Gastroesophageal sphincter (tissue), 4 donors: ENCODE results near the gene PLAC1. TPM values are rescaled to one million over a fixed set of nuclear protein-coding genes. Genes with fewer than 3 reads are reported as not detected.
A peak's percentile ranks its signal among the peaks of the same experiment; 100 is the strongest.

Experiments
- ATAC-seq: fragments of 150-250 bp; one replicate; pipeline ENCODE4 v1.9.1; 2016; ENCODE audit warnings: mild to moderate bottlenecking, moderate library complexity
- H3K27ac ChIP-seq, 4 donors: fragments of 200-600 bp; sonication (generic) in 3 of 4; 1 replicate in 3 of 4; 2 replicates in 1 of 4; pipeline ENCODE4 v1.5.1; 2016 to 2019
- H3K27me3 ChIP-seq: fragments of 200-600 bp; sonication (generic); one replicate; pipeline ENCODE4 v1.5.1; 2019
- H3K36me3 ChIP-seq, 2 donors: fragments of 200-600 bp; sonication (generic); one replicate each; pipeline ENCODE4 v1.5.1; 2019; ENCODE audit warnings: control low read depth in 1 of 2
- H3K4me1 ChIP-seq, 3 donors: fragments of 200-600 bp; sonication (generic); 1 replicate in 2 of 3; 2 replicates in 1 of 3; pipeline ENCODE4 v1.5.1; 2016 to 2019; ENCODE audit warnings: control low read depth in 2 of 3
- H3K4me3 ChIP-seq, 2 donors: fragments of 200-600 bp; sonication (generic); one replicate each; pipeline ENCODE4 v1.5.1; 2019; ENCODE audit warnings: mild to moderate bottlenecking in 1 of 2, moderate library complexity in 1 of 2
- H3K9me3 ChIP-seq, 3 donors: fragments of 200-600 bp; sonication (generic); one replicate each; pipeline ENCODE4 v1.5.1; 2017 to 2019; ENCODE audit warnings: control low read depth in 2 of 3
- EP300 ChIP-seq: sonication (generic); formaldehyde crosslinking; IDR thresholded peaks from one replicate; pipeline ENCODE4 v1.6.1; 2017; ENCODE audit warnings: antibody characterized with exemption, mild to moderate bottlenecking
- POLR2A ChIP-seq, 2 donors: fragments of 450-650 bp; IDR thresholded peaks; one replicate each; pipeline ENCODE4 v1.6.1; 2017; ENCODE audit warnings: antibody characterized with exemption in 2 of 2, mild to moderate bottlenecking in 2 of 2, moderate library complexity in 1 of 2
- POLR2AphosphoS5 ChIP-seq: sonication (generic); formaldehyde crosslinking; IDR thresholded peaks from one replicate; pipeline ENCODE4 v1.6.1; 2017; ENCODE audit warnings: antibody characterized with exemption
- WGBS, 2 donors: methylation state at CpG; one replicate each; pipeline ENCODE4 v1.1.5; 2018; ENCODE audit warnings: low coverage in 1 of 2; 5-methylcytosine and 5-hydroxymethylcytosine counted together
- total RNA-seq, 4 donors: library from RNA; depleted of rRNA; stranded (reverse); fragments of >200 nt; gene quantifications; one replicate each; pipeline ENCODE4 v1.1.0, GENCODE V29; 2016
- TF ChIP-seq, protein P1 (sequence below), 4 experiments: fragments of 200-600 bp in 2 of 4; fragments of 450-650 bp in 2 of 4; sonication (generic) in 1 of 4; IDR thresholded peaks; one replicate each; pipeline ENCODE4 v1.5.1; 2017 to 2019; ENCODE audit warnings: antibody characterized with exemption in 4 of 4, mild to moderate bottlenecking in 2 of 4, moderate library complexity in 2 of 4

PLAC1 gene
- total RNA-seq, 4 donors from 2014 or later: not detected

DNA sequence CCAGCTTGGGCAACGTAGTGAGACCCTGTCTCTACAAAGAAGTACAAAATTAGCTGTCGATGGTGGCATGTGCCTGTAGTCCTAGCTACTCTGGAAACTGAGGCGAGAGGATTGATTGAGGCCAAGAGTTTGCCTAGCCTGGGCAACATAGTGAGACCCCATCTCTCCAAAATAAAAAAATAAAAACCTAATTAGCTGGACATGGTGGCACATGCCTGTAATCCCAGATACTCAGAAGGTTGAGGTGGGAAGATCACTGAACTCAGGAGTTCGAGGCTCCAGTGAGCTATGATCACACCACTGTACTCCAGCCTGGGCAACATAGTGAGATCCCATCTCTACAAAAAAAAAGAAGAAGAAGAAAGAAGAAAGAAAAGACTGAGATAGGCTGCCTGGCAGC lies 17.4 kb downstream of the PLAC1 start:
- ATAC-seq: no peak
- Histone ChIP-seq H3K4me3 (no peak overlapping the region), H3K27me3 (no peaks in the 10 kb centered on the region), H3K9me3 (no peaks in the 10 kb centered on the region), H3K4me1 (no peaks in the 10 kb centered on the region), H3K27ac (no peak overlapping the region), H3K36me3 (no peaks in the 10 kb centered on the region)
- WGBS, 2 donors: 75 to 100% methylated on average over 1 of the region's 4 CpGs
- TF ChIP-seq POLR2A (IDR thresholded peaks at IDR 0.05): no peak
- TF ChIP-seq POLR2AphosphoS5: no peak
- TF ChIP-seq EP300: no peak
- TF ChIP-seq, protein P1, sequence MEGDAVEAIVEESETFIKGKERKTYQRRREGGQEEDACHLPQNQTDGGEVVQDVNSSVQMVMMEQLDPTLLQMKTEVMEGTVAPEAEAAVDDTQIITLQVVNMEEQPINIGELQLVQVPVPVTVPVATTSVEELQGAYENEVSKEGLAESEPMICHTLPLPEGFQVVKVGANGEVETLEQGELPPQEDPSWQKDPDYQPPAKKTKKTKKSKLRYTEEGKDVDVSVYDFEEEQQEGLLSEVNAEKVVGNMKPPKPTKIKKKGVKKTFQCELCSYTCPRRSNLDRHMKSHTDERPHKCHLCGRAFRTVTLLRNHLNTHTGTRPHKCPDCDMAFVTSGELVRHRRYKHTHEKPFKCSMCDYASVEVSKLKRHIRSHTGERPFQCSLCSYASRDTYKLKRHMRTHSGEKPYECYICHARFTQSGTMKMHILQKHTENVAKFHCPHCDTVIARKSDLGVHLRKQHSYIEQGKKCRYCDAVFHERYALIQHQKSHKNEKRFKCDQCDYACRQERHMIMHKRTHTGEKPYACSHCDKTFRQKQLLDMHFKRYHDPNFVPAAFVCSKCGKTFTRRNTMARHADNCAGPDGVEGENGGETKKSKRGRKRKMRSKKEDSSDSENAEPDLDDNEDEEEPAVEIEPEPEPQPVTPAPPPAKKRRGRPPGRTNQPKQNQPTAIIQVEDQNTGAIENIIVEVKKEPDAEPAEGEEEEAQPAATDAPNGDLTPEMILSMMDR (IDR thresholded peaks at IDR 0.05): no peak

DNA sequence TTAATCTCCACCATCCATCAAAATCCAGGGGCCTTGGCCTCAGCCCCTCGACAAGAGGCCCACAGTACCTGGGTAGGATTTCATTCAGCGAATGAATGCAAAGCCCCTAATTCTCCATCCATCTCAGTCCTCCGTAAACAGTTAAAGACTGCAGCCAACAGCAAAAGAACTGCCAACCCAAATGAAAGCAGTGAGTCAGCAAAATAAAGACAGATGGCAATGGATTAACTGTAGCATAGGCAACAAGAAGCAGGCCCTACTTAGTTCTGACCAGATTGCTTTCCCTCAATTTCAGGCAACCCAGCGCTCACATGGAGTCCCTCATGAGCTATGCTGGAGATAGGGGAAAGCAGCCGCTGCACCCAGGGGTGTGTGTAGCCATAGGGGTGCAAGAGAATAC lies 21.4 kb downstream of the PLAC1 start:
- H3K27me3 ChIP-seq: no peaks in the 10 kb centered on the region
- 66 to 67% methylated on average over 1 to 3 of the region's 5 CpGs for WGBS, 2 donors
- H3K4me1 ChIP-seq: no peaks in the 10 kb centered on the region
- no peak overlapping the region for H3K4me3 ChIP-seq
- no peak overlapping the region for H3K27ac ChIP-seq
- TF ChIP-seq POLR2A (IDR thresholded peaks at IDR 0.05) (no peak), EP300 (no peak), POLR2AphosphoS5 (peak; percentile 14)
- TF ChIP-seq, protein P1 (IDR thresholded peaks at IDR 0.05): no peak
- no peaks in the 10 kb centered on the region for H3K9me3 ChIP-seq
- no peak for ATAC-seq
- no peaks in the 10 kb centered on the region for H3K36me3 ChIP-seq

DNA sequence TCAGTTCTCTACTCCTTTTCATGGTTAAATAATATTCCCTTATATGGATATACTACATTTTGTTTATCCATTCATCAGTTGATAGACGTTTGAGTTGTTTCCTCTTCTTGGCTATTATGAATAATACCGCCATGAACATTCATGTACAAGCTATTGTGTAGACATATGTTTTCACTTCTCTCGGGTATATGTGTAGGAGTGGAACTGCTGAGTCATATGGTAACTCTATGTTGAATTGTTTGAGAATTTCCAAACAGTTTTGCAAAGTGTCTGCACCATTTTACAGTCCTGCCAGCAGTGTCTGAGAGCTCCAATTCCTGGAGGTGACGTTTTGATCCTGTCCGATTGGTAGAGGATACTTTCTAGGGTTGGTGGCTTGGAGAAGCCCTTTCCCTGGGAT lies 23.6 kb downstream of the PLAC1 start:
- Histone ChIP-seq H3K9me3 (no peaks in the 10 kb centered on the region), H3K27ac (no peak overlapping the region), H3K4me1 (no peaks in the 10 kb centered on the region), H3K27me3 (no peaks in the 10 kb centered on the region), H3K4me3 (no peak overlapping the region), H3K36me3 (no peaks in the 10 kb centered on the region)
- ATAC-seq: no peak
- no peak for TF ChIP-seq EP300
- TF ChIP-seq POLR2A (IDR thresholded peaks at IDR 0.05): no peak
- TF ChIP-seq, protein P1 (IDR thresholded peaks at IDR 0.05): no peak
- no peak for TF ChIP-seq POLR2AphosphoS5
- 51 to 66% methylated on average over 5 of the region's 5 CpGs for WGBS, 2 donors

GRCh38 chrX:134633832-134634231 lies 24.4 kb downstream of the PLAC1 start:
- H3K9me3 ChIP-seq: no peaks in the 10 kb centered on the region
- no peaks in the 10 kb centered on the region for H3K27me3 ChIP-seq
- H3K27ac ChIP-seq: no peak overlapping the region
- no peak overlapping the region for H3K4me3 ChIP-seq
- H3K4me1 ChIP-seq: no peaks in the 10 kb centered on the region
- ATAC-seq: no peak
- TF ChIP-seq EP300: no peak
- no peak for TF ChIP-seq POLR2A (IDR thresholded peaks at IDR 0.05)
- no peak for TF ChIP-seq POLR2AphosphoS5
- TF ChIP-seq, protein P1 (IDR thresholded peaks at IDR 0.05): no peak
- H3K36me3 ChIP-seq: no peaks in the 10 kb centered on the region

DNA sequence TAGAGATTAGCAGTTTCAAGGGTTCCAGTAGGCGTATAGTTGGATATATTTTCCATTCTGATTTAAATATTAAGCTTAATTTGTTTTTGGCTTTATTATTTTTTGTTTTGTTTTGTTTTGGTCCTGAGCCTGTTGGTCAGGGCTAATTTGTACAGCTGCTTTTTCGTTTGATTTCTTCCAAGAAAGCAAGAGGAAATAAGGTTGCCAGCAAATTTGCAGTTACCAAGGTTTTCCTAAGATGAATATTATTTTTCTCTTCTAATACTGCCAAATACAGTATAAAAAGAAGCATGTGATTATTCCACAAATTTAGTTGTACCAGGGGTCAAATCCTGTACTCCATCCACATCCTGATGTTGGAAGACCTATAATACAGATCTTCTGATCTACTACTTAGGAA lies 24.9 kb downstream of the PLAC1 start:
- H3K9me3 ChIP-seq: no peaks in the 10 kb centered on the region
- H3K27ac ChIP-seq: no peak overlapping the region
- ATAC-seq: no peak
- H3K27me3 ChIP-seq: no peaks in the 10 kb centered on the region
- TF ChIP-seq, protein P1 (IDR thresholded peaks at IDR 0.05): no peak
- TF ChIP-seq EP300: no peak
- TF ChIP-seq POLR2AphosphoS5: no peak
- TF ChIP-seq POLR2A (IDR thresholded peaks at IDR 0.05): no peak
- WGBS, 2 donors: 44 to 86% methylated on average over 1 to 2 of the region's 2 CpGs
- H3K4me1 ChIP-seq: no peaks in the 10 kb centered on the region
- H3K36me3 ChIP-seq: no peaks in the 10 kb centered on the region
- H3K4me3 ChIP-seq: no peak overlapping the region
